OCI-LY1 (cell line): ENCODE data around the gene TSHZ3.

Source experiments
- EZH2 ChIP-seq: fragments of 200-600 bp; sonication (generic), shearing (Covaris generic); IDR thresholded peaks from 2 replicates; pipeline ENCODE4 v1.8.0; 2017; ENCODE audit warnings: borderline replicate concordance, mixed run types, mild to moderate bottlenecking, antibody characterized with exemption, low read length, moderate library complexity, mixed read lengths
- TF ChIP-seq, protein P1 (sequence below): fragments of 200-600 bp; sonication (generic), shearing (Covaris generic); IDR thresholded peaks from 2 replicates; pipeline ENCODE4 v1.5.1; 2017; ENCODE audit warnings: mild to moderate bottlenecking, antibody characterized with exemption, low read length, moderate library complexity, mixed read lengths

- TF ChIP-seq, protein P1, sequence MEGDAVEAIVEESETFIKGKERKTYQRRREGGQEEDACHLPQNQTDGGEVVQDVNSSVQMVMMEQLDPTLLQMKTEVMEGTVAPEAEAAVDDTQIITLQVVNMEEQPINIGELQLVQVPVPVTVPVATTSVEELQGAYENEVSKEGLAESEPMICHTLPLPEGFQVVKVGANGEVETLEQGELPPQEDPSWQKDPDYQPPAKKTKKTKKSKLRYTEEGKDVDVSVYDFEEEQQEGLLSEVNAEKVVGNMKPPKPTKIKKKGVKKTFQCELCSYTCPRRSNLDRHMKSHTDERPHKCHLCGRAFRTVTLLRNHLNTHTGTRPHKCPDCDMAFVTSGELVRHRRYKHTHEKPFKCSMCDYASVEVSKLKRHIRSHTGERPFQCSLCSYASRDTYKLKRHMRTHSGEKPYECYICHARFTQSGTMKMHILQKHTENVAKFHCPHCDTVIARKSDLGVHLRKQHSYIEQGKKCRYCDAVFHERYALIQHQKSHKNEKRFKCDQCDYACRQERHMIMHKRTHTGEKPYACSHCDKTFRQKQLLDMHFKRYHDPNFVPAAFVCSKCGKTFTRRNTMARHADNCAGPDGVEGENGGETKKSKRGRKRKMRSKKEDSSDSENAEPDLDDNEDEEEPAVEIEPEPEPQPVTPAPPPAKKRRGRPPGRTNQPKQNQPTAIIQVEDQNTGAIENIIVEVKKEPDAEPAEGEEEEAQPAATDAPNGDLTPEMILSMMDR = no peak
- TF ChIP-seq EZH2 = no peak
Observed at GRCh38 chr19:31355665-31356289, 6.5 kb upstream of the TSHZ3 start.
